ENCODE data around the gene TKTL1. TPM values are rescaled to one million over a fixed set of nuclear protein-coding genes. Genes with fewer than 3 reads are reported as not detected.

Gene TKTL1
- total RNA-seq, 2 experiments from 2014 or later: 0.06 to 0.78 TPM

- no peak overlapping the region for H3K4me2 ChIP-seq (ENCODE audit: low read length)
- no peaks in the 10 kb centered on the region for H3K9me2 ChIP-seq (ENCODE audit: insufficient read depth, low read length)
- H3K36me3 ChIP-seq (ENCODE audit: insufficient read depth, low read length): peaks cover 45% of the 10 kb centered on the region
- no peak overlapping the region for H3K4me3 ChIP-seq (ENCODE audit: low read depth, low read length, poor library complexity, severe bottlenecking)
- TF ChIP-seq CTCF (conservative IDR thresholded peaks at IDR 0.05; ENCODE audit: low read length) (no peak), EZH2phosphoT487 (IDR thresholded peaks at IDR 0.05; ENCODE audit: borderline replicate concordance, low read depth, low read length) (no peak)
- H3K27ac ChIP-seq (ENCODE audit: low read depth, low read length, poor library complexity, severe bottlenecking): no peak overlapping the region
- no TSS peak for BruUV-seq (replicated peaks)
- no peak for DNase-seq (ENCODE audit: low spot score)
- peaks cover 2% of the 10 kb centered on the region; the same call in 1 of the 2 replicates for H3K79me2 ChIP-seq (ENCODE audit: insufficient read depth, low read depth, low read length)
- no peak overlapping the region for H2AFZ ChIP-seq (ENCODE audit: low read length)
- no peaks in the 10 kb centered on the region for H3K9me3 ChIP-seq (ENCODE audit: low read length)
- ChIA-PET CTCF (ENCODE audit: unreplicated experiment) (no interaction called here), POLR2A (no interaction called here)
- no peaks in the 10 kb centered on the region for H4K20me1 ChIP-seq (ENCODE audit: insufficient read depth, low read length)
- intact Hi-C loops (cut with micrococcal nuclease; ENCODE audit: unreplicated experiment): no loop called here
- peaks cover 6% of the 10 kb centered on the region for H3K4me1 ChIP-seq (ENCODE audit: insufficient read depth, low read length, poor library complexity, severe bottlenecking)
Measured at GRCh38 chrX:154363706-154364439, 68.3 kb downstream of the TKTL1 start.

GRCh38 chrX:154365052-154365600 lies 69.5 kb downstream of the TKTL1 start:
- Histone ChIP-seq H3K27ac (ENCODE audit: low read depth, low read length, poor library complexity, severe bottlenecking) (no peak overlapping the region), H3K36me3 (ENCODE audit: insufficient read depth, low read length) (peaks cover 36% of the 10 kb centered on the region), H4K20me1 (ENCODE audit: insufficient read depth, low read length) (0 out of 2 replicates have a peak, but pooled peaks cover 3% of the 10 kb centered on the region), H3K4me1 (ENCODE audit: insufficient read depth, low read length, poor library complexity, severe bottlenecking) (peaks cover 10% of the 10 kb centered on the region), H3K4me3 (ENCODE audit: low read depth, low read length, poor library complexity, severe bottlenecking) (no peak overlapping the region), H3K9me3 (ENCODE audit: low read length) (no peaks in the 10 kb centered on the region), H2AFZ (ENCODE audit: low read length) (no peak overlapping the region), H3K9me2 (ENCODE audit: insufficient read depth, low read length) (no peaks in the 10 kb centered on the region), H3K4me2 (ENCODE audit: low read length) (no peak overlapping the region), H3K79me2 (ENCODE audit: insufficient read depth, low read depth, low read length) (peaks cover 14% of the 10 kb centered on the region; the same call in 1 of the 2 replicates)
- intact Hi-C loops (cut with micrococcal nuclease; ENCODE audit: unreplicated experiment): no loop called here
- no peak for TF ChIP-seq CTCF (conservative IDR thresholded peaks at IDR 0.05; ENCODE audit: low read length)
- no peak for TF ChIP-seq EZH2phosphoT487 (IDR thresholded peaks at IDR 0.05; ENCODE audit: borderline replicate concordance, low read depth, low read length)
- no TSS peak for BruUV-seq (replicated peaks)
- ChIA-PET CTCF (ENCODE audit: unreplicated experiment) (no interaction called here), POLR2A (no interaction called here)
- DNase-seq (ENCODE audit: low spot score): no peak
